LoVo (cell line): ENCODE data around the gene PLBD2.
"Not testable (repeated sequence)": the region's sequence is repeated elsewhere in the genome, so short reads cannot be mapped to it uniquely, and the experiment has no call there.

ENCODE experiments used
- DNase-seq: peaks from one replicate; pipeline ENCODE4 v3.0.0-alpha.2; 2016; ENCODE audit warnings: low spot score

PLBD2 gene

DNA sequence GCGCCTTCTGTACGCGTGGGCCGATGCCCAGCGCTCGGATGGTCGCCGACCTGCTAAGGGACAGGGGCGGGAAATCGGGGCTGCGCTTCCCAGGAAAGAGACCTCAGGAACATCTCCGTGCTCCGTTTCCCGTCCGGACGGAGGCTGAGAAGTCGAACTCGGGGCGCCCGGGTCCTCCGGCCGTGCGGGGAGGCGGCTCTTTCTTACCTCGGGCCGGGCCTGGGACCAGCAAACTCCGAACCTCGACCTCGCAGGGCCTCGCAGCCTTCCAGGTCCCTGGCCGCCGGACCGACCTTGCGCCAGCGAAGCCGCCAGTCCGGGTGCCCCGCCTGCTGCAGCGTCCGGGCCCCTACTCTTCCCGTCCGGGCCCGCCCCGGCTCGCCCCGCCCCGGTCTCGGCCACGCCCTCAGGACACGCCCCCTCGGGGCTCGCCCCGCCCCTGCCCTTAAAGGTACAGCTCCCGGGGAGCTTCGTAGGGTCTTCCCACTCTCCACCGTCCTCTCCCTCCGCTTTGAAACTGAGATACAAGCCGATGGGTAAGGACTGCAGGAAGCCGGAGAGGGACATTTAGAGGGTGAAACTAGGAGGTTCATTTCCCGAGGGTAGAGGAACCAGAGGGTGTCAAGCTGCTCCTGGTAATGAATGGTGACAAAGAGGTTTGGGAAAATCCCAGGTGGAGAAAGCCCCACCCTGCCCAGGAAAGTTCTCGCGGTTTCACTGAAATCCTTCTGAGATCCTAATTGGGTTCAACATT is 23.4 kb upstream of the PLBD2 start, which contains the start of gene SLC8B1:
TSS of gene SLC8B1 (minus strand) at position 324 of the 754 bp plus-strand sequence. CDS start 2,231 bp downstream, outside the sequence.
- peak; percentile 94 for DNase-seq

DNA sequence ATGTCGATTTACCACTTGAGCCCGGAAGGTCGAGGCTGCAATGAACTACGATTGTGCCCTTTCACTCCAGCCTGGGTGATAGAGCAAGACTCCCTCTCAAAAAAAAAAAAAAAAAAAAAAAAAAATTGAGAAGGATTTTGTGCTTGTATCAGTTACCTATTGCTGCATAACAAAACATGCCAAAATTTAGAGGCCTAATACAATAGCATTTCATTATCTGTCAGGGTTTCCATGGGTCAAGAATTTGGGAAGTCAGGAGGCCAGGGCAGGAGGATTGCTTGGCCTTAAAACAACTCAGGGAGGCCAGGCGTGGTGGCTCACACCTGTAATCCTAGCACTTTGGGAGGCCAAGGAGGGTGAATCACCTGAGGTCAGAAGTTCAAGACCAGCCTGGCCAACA is 18.8 kb upstream of the PLBD2 start:
- DNase-seq, result no peak

DNA sequence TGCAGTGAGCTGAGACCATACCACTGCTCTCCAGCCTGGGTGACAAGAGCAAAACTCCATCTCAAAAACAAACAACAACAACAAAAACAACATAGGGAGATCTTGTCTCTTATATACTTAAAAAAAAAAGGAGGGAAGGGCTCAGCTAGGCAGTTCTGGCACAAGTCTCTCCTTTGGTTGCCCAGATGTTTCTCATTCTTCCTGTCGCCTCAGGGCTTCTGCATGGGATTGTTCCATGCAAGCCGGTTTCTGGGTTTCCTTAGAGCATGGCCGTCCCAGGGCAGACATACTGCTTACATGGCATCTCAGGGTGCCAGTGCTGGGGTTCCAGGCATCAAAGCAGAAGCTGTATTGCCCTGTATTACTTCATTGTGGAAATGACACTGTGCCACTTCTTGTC is 18.3 kb upstream of the PLBD2 start:
- no peak for DNase-seq

DNA sequence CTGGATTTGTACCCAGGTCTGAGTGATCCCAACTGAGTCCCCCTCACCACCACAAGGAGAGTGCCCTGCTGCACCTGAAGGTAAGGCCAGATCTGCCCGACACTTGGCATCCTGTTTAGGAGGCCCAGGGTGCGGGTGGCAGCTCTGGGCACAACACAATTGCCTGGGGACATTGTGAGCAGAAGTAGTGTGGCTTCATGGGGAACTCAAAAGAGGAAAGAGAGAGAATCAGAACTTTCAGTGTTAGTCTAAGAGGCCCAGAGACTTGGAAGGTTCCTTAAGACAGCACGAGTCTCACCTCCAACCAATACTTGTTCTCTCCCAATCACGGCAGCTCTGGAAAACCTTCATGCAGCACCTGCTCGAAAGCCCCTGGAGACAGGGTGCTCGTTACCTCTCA is 16.9 kb upstream of the PLBD2 start:
- DNase-seq, result no peak

DNA sequence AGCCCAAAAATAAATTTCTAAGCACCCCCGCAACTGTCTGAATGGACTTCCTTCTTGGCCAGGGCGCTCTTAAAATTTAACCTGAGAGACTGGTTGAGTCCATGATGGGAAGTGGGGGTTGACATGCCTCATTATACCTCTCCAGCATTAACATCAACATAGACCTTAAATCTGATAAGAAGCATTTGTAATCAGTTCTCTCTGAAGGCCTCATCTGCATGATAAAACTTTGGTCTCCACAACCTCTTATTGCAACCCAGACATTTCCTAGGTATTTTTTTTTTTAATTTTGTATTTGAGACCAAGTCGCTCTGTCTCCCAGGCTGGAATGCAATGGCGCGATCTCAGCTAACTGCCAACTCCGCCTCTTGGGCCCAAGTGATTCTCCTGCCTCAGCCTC is 13.1 kb upstream of the PLBD2 start:
- no peak for DNase-seq

DNA sequence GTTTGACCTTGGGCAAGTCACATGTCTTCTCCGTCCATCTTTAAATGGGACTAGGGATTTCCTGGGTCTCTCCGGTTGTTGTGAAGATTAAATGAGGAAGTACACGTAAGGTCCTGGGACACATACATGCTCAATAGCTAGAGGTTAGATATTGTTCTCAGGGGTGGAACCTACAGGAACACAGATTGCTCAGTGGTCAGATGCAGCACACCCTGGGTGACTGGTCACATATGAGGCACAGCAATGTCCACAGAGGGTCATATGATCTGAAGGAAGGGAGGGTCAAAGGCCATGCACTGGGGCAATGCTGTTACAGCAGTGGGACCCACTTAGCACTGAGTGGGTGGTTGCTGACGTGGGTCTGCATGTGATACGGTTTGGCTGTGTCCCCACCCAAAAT is 12.0 kb upstream of the PLBD2 start:
- DNase-seq, result no peak

DNA sequence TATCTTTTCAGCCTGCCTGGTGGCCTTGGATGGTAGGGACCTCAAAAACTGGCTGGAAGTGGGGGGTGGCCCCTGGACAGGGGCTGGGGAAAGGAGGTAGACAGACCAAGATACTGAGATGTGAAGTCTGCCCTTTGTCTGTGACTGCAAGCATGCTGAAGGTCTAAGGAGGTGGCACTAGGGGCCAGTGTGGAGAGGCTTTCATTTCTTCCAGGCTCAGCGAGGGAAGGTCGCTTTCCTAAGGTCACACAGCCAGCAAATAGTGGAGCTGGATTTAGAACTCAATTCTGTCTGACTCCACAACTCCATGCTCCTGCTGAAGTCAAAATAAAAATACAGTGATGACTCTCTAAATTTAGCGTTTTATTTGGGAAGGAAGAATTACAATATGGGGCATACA is 11.3 kb upstream of the PLBD2 start:
- DNase-seq, result no peak

DNA sequence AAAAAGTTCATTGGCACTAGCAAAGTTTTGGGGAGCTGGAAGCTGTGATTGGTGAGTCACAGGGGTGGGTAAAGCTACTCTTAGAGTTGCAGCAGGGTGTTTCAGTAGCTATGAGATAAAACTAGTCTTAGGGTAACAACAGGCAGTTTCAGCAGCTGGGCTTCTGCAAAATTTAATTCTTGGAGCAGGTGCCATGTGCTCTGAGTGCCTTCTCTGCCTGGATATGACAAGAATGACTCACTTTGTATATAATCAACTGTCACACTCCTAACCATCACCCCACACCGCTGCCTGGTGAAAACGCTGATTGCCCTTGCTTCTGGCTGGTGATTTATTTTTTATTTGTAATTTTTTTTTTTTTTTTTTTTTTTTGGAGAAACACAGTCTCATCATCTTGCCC is 10.5 kb upstream of the PLBD2 start:
- DNase-seq, result no peak

DNA sequence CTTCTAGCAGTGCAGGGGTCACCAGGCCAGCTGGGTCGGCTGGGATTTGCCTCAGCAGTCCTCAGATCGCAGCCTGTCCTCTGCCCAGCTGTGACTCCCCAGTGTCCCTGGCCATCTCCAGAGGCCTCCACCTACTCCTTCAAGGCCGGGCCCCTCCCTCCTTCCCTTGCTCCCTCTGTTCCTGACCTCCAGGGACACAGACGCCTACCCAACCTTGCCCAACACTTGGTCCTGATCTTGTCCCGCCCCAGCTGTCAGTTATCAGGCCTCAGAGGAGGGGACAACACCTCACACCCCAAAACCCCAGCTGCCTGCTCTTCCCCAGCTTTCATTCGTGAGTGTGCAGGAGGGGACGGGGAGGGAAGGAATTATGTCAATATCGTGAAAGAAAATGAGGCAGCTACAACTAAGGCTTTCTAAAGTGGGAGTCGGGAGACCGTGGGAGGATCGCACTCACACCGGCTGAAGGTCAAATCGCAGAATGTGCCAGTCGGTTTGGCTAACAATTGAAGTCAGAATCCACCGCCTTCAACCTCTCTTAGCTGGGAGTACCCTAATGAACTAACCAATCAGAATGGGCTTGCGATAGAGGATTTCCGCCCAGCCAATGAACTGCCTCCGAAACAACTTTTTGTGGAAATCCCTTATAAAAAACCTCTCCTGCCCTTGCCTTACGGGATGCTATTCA is 9.4 kb upstream of the PLBD2 start:
- no peak for DNase-seq

DNA sequence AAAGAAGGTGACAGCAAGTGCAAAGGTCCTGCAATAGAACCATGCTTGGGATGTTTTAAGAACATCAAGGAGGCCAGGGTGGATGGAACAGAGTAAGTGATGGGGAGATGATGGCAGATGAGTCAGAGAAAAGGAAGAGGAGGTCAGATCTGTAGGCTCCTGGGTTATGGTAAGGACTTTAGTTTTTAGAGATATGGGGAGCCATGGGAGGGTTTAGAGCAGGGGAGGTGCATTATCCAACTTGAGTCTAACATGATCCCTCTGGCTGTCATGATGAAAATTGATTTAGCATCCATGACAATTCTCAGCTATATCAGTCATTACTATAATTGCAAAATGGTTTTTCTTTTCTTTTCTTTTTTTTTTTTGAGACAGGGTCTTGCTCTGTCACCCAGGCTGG is 7.3 kb upstream of the PLBD2 start:
- no peak for DNase-seq

DNA sequence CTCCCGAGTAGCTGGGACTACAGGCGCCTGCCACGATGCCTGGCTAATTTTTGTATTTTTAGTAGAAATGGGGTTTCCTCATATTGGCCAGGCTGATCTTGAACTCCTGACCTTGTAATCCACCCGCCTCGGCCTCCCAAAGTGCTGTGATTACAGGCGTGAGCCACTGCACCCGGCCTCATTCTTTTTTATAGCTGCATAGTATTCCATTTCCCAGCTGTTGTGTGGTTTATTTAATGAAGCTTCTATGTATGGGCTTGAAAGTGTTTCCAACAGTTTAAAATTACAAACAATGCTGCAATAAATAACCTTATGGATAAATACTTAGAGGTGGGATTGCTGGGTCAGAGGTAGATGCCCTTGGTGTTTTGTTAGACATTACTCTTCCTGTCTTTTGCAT is 4.2 kb upstream of the PLBD2 start:
- not testable (repeated sequence) for DNase-seq

DNA sequence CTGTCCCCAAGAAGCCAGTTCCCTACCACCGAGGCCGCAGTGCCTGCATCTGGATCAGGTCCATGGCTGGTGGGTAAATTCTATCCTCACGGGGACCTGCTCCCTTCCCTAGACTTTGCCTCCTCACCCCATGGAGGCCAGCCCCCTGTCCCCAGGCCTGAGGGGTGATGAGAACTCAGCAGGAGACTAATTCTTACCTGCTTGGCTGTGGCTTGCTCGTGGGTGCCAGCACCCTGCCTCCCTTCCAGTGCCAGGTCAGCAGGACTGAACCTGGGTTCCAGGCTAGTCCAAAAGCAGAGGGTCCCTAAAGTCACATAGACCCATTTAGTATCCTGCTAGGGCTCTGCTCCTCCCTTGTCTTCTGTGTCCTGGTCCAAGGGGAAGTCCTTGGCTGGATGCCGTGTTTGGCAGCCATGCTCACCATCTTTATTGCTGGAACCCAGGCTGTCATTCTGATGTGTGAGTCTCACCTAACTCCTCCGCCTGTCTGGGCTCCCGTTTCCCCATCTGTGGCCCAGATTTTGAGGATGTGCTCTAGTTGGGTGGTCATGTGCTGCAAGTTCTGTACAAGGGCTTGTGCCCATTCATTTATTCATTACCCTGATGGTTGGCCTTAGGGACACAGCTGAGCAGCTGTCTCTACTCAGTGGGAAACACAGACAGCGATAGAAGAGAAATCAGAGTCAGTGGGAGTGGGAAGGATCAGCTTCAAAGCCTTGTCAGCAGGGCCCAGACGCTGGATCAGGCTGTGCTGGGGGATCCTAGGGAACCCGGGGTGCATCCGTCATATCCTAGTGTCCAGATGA is 949 bp downstream of the PLBD2 start:
- no peak for DNase-seq

DNA sequence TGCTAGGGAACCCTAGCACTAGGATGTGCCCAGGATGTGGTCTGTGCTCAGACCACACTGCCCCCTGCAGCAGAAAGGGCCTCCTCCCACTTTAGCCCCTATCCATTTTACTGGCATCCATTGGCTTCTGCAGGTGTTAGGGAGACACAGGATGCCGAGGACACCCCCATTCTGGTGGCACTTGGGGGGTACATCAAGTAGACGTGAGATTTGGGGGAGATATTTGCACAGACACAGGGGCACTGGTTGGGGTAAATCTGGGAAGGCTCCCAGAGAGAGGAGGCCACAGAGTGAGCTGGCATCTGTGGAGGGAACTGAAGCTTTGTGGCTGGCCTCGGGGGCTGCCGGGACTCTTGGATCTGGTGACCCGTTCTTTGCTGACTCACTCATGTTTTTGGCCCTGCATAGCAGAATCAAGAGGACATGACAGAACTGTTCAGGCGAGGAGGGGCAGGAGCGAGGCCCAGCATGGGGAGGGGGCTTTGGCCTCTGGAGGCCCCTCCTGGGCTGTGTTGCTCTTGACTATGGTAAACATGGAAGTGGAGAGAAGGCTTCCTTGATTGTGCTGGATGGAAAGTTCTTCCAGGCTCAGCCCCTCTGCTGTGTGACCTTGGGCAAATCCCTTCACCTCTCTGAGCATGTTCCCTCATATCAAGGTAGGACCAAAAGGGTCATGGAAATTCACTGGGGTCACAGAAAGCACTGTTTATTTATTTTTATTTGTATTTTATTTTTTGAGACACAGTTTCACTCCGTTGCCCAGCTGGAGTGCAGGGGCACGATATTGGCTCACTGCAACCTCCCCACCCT is 1.8 kb downstream of the PLBD2 start:
- no peak for DNase-seq

DNA sequence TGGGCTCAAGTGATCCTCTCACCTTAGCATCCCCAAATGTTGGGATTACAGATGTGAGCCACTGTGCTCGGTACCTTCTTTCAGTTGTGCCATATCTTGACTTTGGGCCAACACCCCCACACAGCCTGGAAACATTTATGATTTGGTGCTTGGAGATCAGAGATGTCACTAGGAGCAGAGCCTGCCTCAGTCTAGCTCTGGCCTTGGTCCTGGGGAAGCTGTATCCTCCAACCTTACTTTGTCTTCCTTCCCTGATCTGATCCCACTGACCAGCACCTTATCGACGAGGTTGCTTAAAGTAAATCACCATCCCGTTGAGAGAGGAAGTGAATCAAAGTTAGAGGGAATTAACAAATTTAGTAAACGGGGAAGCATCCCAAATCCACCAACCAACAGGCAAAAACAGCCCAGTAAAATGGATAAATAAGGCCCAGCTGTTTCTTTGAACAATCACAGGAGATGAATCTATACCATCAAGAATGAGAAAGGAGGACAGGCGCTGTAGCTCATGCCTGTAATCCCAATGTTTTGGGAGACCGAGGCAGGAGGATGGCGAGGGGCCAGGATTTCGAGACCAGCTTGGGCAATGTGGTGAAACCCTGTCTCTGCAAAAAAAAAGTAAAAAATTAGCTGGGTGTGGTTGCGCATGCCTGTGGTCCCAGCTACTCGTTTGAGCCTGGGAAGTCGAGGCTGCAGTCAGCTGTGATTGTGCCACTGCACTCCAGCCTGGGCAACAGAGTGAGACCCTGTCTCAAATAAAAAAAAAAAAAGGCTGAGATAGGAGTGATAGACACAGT is 3.4 kb downstream of the PLBD2 start:
- no peak for DNase-seq

DNA sequence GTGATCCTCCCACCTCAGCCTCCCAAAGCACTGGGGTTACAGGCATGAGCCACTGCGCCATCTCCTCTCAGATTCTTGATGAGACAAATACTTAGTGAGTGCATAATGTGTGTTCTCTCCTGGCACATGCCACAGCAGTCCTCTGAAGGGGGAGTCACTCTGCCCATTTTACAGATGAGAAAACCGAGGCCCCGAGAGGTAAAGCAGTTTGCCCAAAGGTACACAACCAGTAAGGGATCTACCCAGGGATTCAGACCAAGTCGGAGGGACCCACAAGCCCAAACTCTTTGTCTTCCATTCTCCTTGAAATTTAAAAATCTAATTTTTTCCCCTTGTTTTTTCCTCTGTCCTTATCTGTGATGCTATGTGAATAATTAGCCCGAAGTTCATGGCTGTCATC is 6.3 kb downstream of the PLBD2 start:
- DNase-seq, result no peak

DNA sequence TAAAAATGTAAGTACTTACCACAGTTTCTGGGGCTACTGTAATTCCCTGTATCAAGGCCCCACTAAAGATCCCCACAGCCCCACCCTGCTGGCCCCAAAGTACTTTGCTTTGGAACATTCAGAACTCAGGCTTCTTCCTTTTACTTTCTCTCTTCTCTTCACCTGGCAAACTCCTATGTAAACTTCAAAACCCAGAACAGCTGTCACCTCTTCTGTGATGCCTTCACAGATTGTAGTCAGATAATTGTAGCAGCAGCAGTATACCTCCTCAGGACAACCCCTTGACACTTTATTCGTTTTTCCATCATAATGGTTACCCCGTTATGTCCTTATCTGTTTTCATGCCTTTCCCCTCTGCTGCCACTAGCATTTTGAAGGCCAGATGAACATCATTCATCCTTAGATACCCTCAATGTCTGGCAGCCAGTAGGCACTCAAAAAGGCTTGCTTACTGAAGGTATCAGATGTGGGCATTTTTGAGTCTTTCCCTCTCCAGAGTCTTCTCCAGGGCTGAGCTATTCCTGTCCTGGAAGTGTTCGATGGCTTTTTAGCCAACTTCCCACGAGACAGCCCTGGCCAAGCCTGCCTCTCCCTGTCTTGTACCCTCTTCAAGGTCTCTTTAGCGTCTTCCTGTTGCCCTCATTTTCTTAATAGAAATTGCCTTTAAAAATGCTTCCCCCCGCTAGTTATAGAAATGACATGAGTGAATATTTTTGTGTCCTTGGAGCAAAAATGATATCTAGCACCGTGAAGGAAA is 7.4 kb downstream of the PLBD2 start:
- DNase-seq, result no peak

DNA sequence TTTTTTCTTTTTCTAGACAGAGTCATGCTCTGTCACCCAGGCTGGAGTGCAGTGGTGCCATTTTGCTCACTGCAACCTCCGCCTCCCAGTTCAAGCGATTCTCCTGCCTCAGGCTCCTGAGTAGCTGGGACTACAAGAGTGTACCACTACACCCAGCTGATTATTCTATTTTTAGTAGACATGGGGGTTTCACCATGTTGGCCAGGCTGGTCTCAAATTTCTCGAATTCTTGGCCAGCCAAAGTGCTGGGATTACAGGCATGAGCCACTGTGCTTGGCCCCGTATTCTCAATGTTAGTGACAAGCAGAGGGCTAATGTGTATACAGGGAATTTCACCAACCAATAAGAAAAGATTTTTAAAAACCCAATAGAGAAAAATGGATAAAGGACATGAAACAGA is 8.4 kb downstream of the PLBD2 start:
- no peak for DNase-seq

DNA sequence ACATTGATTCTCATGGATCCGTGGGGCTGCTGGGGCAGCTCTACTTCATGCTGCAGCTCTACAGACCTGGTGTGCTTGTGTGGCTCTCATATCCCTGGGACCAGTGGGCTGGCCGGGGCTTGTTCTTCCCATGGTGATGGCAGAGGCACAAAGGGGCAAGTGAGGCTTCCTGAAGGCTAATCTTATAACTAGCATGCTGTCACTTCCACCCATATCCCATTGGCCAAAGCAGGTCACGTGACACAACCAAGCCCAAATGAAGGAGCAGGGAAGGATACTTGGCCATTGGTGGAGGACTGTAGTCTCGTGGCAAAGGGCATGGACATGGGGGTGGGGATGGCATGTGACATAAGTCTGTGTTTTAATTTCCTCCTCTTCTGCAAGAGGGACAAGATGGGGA is 9.9 kb downstream of the PLBD2 start:
- DNase-seq, result no peak

DNA sequence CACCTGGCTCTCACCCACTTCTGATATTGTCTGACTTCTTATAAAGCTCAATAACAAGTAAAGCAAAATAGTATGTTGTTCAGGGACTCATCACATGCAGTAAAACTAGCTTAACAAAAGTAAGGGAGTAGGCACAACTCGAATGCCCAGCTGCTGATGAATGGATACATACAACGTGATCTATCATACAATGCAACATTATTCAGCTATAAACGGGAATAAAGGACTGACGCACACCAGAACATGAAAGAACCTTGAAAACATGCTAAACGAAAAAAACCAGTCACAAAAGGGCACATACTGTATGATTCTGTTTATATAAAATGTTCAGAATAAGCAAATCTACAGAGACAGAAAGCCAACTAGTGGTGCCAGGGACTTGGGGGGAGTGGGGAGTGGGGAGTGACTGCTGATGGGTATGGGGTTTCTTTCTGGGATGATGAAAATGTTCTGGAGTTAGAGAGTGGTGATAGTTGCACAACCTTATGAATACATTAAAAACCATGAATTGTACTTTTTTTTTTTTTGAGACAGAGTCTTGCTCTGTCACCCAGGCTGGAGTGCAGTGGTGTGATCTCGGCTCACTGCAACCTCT is 11.1 kb downstream of the PLBD2 start:
- DNase-seq, result no peak
